DOHH2 (cell line): ENCODE measurements around the gene NUP93.
"Not testable (repeated sequence)": the region's sequence is repeated elsewhere in the genome, so short reads cannot be mapped to it uniquely, and the experiment has no call there.

ENCODE experiments used
- H3F3A ChIP-seq: fragments of 200-600 bp; sonication (generic), shearing (Covaris generic); 2 replicates; pipeline ENCODE4 v1.6.0; 2016; ENCODE audit warnings: antibody characterized with exemption, mild to moderate bottlenecking; ENCODE audit not compliant: control insufficient read depth, insufficient read depth
- H3K27ac ChIP-seq: fragments of 200-600 bp; sonication (generic); 2 replicates; pipeline ENCODE4 v1.5.1; 2014; ENCODE audit warnings: low read depth, mild to moderate bottlenecking, low read length, moderate library complexity
- H3K27me3 ChIP-seq: fragments of 200-600 bp; sonication (generic); 2 replicates; pipeline ENCODE4 v1.6.1; 2014; ENCODE audit warnings: mild to moderate bottlenecking, low read length, mixed read lengths; ENCODE audit not compliant: control insufficient read depth
- H3K36me3 ChIP-seq: fragments of 200-600 bp; sonication (generic); 2 replicates; pipeline ENCODE4 v1.6.1; 2014; ENCODE audit warnings: mild to moderate bottlenecking, low read length, moderate library complexity, mixed read lengths; ENCODE audit not compliant: control insufficient read depth
- H3K4me1 ChIP-seq: fragments of 200-600 bp; sonication (generic); 2 replicates; pipeline ENCODE4 v1.6.1; 2014; ENCODE audit warnings: mild to moderate bottlenecking, low read length, mixed read lengths; ENCODE audit not compliant: control insufficient read depth
- H3K4me2 ChIP-seq: fragments of 200-600 bp; sonication (generic); 2 replicates; pipeline ENCODE4 v1.6.0; 2014; ENCODE audit warnings: mild to moderate bottlenecking, low read length, moderate library complexity
- H3K4me3 ChIP-seq: fragments of 200-600 bp; sonication (generic); 2 replicates; pipeline ENCODE4 v1.5.1; 2014; ENCODE audit warnings: mild to moderate bottlenecking, low read length, mixed read lengths
- H3K79me2 ChIP-seq: fragments of 200-600 bp; sonication (generic); 2 replicates; pipeline ENCODE4 v1.6.1; 2014; ENCODE audit warnings: mild to moderate bottlenecking, low read length, mixed read lengths; ENCODE audit not compliant: control insufficient read depth
- H3K9me2 ChIP-seq: fragments of 200-600 bp; sonication (generic); replicated peaks from 2 replicates; pipeline ENCODE4 v1.6.1; 2014; ENCODE audit warnings: mild to moderate bottlenecking, low read length, mixed read lengths; ENCODE audit not compliant: control insufficient read depth
- H3K9me3 ChIP-seq: fragments of 200-600 bp; sonication (generic); 2 replicates; pipeline ENCODE4 v1.6.1; 2014; ENCODE audit warnings: antibody characterized with exemption, low read length, mixed read lengths; ENCODE audit not compliant: control insufficient read depth, insufficient read depth
- H4K20me1 ChIP-seq: fragments of 200-600 bp; sonication (generic); 2 replicates; pipeline ENCODE4 v1.6.0; 2014; ENCODE audit warnings: low read depth, mild to moderate bottlenecking, antibody characterized with exemption, low read length, moderate library complexity; ENCODE audit not compliant: control insufficient read depth, insufficient read depth
- CTCF ChIP-seq: fragments of 200-600 bp; sonication (generic); IDR thresholded peaks from one replicate; pipeline ENCODE4 v1.5.1; 2014; ENCODE audit warnings: antibody characterized with exemption, mild to moderate bottlenecking, low read depth, low read length; ENCODE audit not compliant: poor library complexity, severe bottlenecking
- EZH2phosphoT487 ChIP-seq: fragments of 200-600 bp; sonication (generic); IDR thresholded peaks from 2 replicates; pipeline ENCODE4 v1.6.1; 2017; ENCODE audit warnings: borderline replicate concordance, mild to moderate bottlenecking, antibody characterized with exemption, low read length, moderate library complexity, mixed read lengths

The NUP93 gene

GRCh38 chr16:56800355-56800754 lies 70.4 kb downstream of the NUP93 start:
- H3K27ac ChIP-seq: no peak overlapping the region
- no peaks in the 10 kb centered on the region for H3K27me3 ChIP-seq
- H3K9me3 ChIP-seq: no peaks in the 10 kb centered on the region
- H3K4me2 ChIP-seq: no peak overlapping the region
- H4K20me1 ChIP-seq: no peaks in the 10 kb centered on the region
- peaks cover 5% of the 10 kb centered on the region for H3K36me3 ChIP-seq
- no peaks in the 10 kb centered on the region for H3K9me2 ChIP-seq
- no peaks in the 10 kb centered on the region for H3K4me1 ChIP-seq
- no peaks in the 10 kb centered on the region for H3F3A ChIP-seq
- H3K4me3 ChIP-seq: no peak overlapping the region
- no peaks in the 10 kb centered on the region for H3K79me2 ChIP-seq
- TF ChIP-seq CTCF (no peak), EZH2phosphoT487 (no peak)

GRCh38 chr16:56801762-56802161 lies 71.8 kb downstream of the NUP93 start:
- no peaks in the 10 kb centered on the region for H3K9me3 ChIP-seq
- peaks cover 19% of the 10 kb centered on the region for H3K36me3 ChIP-seq

GRCh38 chr16:56807011-56807675 lies 77.2 kb downstream of the NUP93 start:
- no peaks in the 10 kb centered on the region for H4K20me1 ChIP-seq
- no peak for TF ChIP-seq CTCF
- no peak for TF ChIP-seq EZH2phosphoT487
- H3F3A ChIP-seq: no peaks in the 10 kb centered on the region
- H3K4me1 ChIP-seq: no peaks in the 10 kb centered on the region
- H3K9me2 ChIP-seq: no peaks in the 10 kb centered on the region
- no peak overlapping the region for H3K4me2 ChIP-seq
- no peak overlapping the region for H3K27ac ChIP-seq
- no peaks in the 10 kb centered on the region for H3K27me3 ChIP-seq
- no peaks in the 10 kb centered on the region for H3K79me2 ChIP-seq
- H3K36me3 ChIP-seq: peaks cover 23% of the 10 kb centered on the region
- H3K4me3 ChIP-seq: no peak overlapping the region
- no peaks in the 10 kb centered on the region for H3K9me3 ChIP-seq

More at GRCh38 chr16:56801762-56802161, 71.8 kb downstream of the NUP93 start:
- no peak overlapping the region for H3K4me3 ChIP-seq
- no peaks in the 10 kb centered on the region for H3F3A ChIP-seq
- no peaks in the 10 kb centered on the region for H3K79me2 ChIP-seq
- H3K27ac ChIP-seq: no peak overlapping the region
- TF ChIP-seq CTCF (no peak), EZH2phosphoT487 (no peak)
- H4K20me1 ChIP-seq: no peaks in the 10 kb centered on the region
- no peaks in the 10 kb centered on the region for H3K27me3 ChIP-seq
- no peaks in the 10 kb centered on the region for H3K4me1 ChIP-seq
- H3K4me2 ChIP-seq: no peak overlapping the region
- no peaks in the 10 kb centered on the region for H3K9me2 ChIP-seq

- not testable (repeated sequence) for H3K4me1 ChIP-seq, H3F3A ChIP-seq, H3K27ac ChIP-seq, H3K9me2 ChIP-seq, H4K20me1 ChIP-seq, H3K4me2 ChIP-seq, H3K9me3 ChIP-seq, H3K79me2 ChIP-seq, H3K4me3 ChIP-seq, H3K27me3 ChIP-seq
- peaks cover 23% of the 10 kb centered on the region for H3K36me3 ChIP-seq
These were observed 77.7 kb downstream of the NUP93 start for GRCh38 chr16:56807676-56808067.
